GM19463 (cell line): ENCODE results near the gene FNIP1.
"Not testable (repeated sequence)": the region's sequence is repeated elsewhere in the genome, so short reads cannot be mapped to it uniquely, and the experiment has no call there.

Experiments used
- ATAC-seq: cut with Tn5 transposase; IDR thresholded peaks from one replicate; pipeline ENCODE4 v1.9.1; 2021; ENCODE audit warnings: mild to moderate bottlenecking, moderate library complexity; ENCODE audit not compliant: unreplicated experiment

The FNIP1 gene

GRCh38 chr5:131610198-131611063, 186.4 kb downstream of the FNIP1 start:
- no peak for ATAC-seq

DNA sequence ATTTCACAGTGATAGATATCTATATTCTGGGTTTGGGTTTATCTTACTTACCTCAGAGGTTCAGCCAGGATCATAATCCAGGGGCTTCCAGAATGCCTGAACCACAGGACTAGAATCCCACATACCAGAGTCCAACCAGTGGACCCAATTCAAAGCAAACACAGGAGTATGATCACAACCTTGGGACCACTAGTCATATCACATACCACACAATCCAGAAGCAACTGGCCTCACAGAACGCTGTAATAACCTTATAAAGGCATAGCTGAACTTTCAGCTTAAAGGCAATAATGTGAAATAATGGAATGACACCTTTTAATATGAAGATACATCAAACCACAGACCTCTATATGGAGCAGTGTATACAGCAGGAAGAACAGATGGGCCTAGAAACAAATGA, 187.0 kb downstream of the FNIP1 start:
- no peak for ATAC-seq

- ATAC-seq: no peak
These were observed 188.2 kb downstream of the FNIP1 start for GRCh38 chr5:131608597-131608996.

- no peak for ATAC-seq
These were observed 188.8 kb downstream of the FNIP1 start for GRCh38 chr5:131607903-131608540.

DNA sequence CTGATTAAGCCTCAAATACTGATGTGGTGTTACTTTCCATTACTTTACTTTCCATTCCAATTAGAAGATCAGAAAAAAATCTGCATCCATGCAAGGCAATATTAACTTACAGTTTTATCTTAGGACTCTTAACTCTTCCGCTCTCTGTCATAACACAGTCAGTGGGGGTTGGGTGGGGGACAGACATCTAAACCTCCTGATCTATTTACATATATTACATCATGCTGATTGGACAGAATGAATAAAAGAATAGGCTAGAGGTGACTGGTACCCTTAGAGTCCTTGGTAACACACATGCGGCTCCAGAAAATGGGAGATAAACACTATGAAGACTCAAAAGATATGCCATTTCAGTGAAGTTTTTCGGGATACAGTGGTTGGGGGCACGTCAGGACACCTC, 189.4 kb downstream of the FNIP1 start:
- ATAC-seq: no peak

- no peak for ATAC-seq
These were observed 191.7 kb downstream of the FNIP1 start for GRCh38 chr5:131605086-131605485.

- peak; percentile 61 for ATAC-seq
These were observed 201.5 kb downstream of the FNIP1 start for GRCh38 chr5:131595088-131596033.

- no peak for ATAC-seq
These were observed 202.9 kb downstream of the FNIP1 start for GRCh38 chr5:131593921-131594320.

DNA sequence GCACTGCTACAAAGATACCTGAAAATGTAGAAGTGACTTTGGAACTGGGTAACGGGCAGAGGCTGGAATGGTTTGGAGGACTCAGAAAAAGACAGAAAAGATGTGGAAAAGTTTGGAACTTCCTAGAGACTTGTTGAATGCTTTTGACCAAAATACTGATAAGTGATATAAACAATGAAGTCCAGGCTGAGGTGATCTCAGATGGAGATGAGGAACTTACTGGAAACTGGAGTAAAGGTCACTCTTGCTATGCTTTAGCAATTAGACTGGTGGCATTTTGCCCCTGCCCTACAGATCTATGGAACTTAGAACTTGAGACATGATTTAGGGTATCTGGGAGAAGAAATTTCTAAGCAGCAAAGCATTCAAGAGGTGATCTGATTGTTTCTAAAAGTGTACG, 203.4 kb downstream of the FNIP1 start:
- ATAC-seq: not testable (repeated sequence)
